HG03457 (cell line): Measurements from ENCODE around the gene FBXL4.
"Not testable (repeated sequence)": the region's sequence is repeated elsewhere in the genome, so short reads cannot be mapped to it uniquely, and the experiment has no call there.

Experiments used
- ATAC-seq: cut with Tn5 transposase; IDR thresholded peaks from one replicate; pipeline ENCODE4 v1.9.1; 2021; ENCODE audit warnings: moderate number of reproducible peaks; ENCODE audit not compliant: unreplicated experiment

The FBXL4 gene

DNA sequence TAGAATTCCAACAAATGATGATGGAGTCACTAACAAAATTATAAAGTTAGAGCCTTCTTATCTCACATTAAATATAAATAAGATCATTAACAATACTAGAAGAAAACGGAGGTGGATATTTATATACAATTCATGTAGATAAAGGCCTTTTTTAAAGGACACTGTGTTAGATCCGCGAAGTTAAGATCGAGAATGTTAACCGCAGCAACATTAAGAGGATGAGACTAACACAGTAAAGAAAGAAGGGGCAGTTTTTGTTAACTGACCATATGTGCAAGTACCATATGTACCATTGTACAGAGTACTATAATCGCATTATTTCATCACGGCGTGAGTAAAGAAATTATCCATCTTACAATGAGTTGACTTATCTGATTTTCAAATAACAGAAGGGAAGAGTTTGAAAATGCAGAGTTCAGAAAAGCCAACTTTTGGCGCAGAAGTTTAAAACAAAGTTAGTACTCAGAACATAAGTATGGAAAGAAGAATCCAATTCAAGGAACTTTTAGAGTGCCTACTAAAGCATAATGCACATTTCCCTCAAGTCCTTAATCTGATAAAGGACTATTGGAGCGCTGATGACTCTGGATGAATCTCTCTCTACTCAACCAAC lies 1.4 kb downstream of the FBXL4 start:
- no peak for ATAC-seq

DNA sequence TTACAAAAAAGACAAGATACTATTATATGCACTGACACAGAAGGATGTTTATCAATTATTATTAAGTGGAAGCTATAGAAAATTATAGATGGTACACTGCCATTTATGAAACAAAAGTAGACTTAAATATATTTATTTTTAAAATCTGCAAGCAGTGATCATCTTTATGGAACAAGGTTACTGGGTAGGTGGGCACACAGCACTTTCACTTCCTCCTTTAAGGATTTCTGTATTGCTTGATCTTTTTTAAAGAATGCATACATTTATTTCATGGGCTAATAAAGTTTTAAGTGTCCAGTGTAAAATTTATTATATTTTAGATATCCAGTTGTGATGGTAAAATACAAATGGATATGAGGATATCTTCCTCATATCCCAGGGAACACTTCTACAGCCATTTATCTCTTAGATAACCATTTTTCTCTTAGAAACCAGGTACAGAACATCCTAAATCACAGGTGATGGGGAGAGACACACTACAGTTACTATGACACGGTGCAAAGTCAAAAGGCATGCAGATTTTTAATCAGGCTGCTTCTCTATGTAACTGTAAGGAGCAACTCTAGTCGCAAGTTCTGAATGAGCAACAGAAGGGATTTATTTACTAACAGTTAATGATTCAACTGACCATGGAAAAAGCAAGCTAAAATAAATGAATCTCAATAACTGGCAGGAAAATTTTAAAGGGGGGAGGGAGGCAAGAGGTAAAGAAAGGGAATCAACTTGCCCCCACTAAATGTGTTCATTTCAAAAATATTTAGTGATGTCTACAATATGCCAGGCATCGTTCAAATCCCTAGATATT lies 2.2 kb downstream of the FBXL4 start:
- no peak for ATAC-seq

DNA sequence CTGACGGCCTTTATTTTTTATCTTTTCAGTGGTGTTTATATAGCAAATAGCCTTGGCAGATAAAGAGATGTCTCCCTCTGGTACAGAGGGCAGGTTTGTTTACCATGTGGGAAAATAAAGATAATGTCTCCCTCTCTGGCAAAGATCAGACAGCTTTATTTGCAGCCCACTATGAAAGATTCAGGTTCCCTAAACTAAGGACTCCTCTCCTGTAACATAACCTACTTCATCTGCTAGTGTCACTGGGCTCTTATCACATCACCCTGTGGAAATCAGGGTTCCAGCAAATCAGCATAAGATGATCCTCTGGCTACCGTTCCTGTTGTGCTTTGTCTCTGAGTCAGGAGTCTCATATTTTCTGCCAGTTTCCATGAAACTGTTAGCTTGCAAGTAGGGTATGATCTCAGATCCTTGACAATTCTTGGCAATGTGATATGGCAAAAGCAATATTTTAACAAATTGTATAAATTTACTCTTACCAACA lies 3.1 kb downstream of the FBXL4 start:
- no peak for ATAC-seq

DNA sequence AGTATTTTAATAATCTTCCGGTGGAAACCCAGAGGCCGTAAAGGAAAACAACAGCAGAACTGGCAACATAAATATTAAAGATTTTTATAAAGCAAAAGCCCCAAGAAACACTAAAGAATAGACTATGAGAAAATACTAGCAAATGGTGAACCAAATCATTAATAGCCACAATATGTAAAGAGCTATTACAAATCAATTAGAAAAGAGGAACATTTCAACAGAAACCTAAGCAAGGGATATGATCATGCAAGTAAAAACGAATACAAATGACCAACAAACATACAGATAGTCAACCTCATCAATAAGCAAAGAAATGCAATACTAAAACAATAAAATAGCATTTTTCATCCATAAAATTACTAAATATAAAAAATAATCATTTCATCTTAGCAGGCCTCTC lies 3.6 kb downstream of the FBXL4 start:
- ATAC-seq: no peak

DNA sequence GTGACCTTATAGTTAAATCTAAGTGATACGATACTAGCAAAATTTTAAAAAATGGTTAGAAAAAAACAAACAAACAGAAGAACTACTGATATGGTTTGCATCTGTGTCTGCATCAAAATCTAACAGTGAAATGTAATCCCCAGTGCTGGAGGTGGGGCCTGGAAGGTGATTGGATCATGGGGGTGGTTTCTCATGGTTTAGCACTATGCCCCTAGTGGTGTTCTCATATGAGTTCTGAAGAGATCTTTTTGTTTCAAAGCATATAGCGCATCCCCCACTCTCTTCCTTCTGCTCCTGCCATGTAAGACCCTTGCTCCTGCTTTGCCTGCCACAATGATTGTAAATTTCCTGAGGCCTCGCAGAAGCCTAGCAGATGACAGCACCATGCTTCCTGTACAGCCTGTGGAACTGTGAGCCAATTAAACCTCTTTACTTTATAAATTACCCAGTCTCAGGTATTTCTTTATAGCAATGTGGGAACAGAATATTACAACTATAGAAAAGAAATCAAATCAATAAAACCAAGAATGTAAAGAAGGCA lies 5.4 kb downstream of the FBXL4 start:
- ATAC-seq: no peak

DNA sequence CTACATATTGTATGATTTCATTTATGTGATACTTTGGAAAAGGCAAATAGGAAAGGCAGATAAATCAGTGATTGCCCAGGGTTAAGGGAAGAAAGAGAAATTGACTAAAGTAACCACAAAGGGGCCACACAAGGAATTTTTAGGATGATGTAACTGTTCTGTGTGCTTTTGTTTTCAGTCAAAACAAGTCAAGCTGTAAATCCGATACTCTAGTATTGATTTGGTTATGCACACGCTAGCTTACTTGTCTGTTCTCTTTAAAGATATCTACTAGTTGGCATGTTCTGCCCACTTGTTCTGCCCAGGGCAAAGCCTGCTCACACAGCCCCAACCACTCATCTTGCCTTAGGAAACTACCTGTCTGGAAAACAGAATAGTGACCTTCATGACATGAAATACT lies 6.4 kb downstream of the FBXL4 start:
- ATAC-seq: no peak

DNA sequence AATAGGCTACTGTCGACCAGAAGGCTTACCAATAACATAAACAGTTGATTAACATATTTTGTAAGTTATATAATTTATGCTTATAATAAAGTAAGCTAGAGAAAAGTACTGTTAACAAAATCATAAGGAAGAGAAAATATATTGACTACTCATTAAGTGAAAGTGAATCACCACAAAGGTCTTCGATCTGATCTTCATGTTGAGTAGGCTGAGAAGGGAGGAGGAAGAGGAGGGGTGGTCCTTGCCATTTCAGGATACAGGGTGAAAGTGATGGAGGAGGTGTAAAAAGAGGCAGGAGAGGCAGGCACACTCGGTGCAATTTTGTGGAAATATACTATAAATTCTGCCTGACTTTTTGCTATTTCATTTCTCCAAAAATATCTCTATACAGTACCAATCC lies 10.4 kb downstream of the FBXL4 start:
- ATAC-seq: no peak

DNA sequence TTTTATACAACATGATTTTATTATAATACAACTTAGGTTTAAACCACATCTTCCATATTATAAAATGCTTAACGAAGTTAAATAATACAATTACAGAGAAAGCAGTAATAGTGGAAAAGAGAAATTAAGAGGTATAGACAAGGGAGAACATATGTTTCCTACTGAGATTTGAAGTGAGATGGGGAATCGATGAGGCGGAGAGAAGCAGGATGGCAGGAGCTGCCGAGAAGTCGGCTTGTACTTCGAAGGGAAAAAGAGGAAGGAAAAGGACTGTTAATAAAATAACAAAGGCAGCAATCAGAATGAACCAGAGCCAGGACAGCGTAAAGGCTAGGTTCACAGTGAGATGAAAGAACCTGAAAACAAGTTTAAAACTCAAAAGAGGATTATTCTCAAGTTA lies 15.4 kb downstream of the FBXL4 start:
- no peak for ATAC-seq

DNA sequence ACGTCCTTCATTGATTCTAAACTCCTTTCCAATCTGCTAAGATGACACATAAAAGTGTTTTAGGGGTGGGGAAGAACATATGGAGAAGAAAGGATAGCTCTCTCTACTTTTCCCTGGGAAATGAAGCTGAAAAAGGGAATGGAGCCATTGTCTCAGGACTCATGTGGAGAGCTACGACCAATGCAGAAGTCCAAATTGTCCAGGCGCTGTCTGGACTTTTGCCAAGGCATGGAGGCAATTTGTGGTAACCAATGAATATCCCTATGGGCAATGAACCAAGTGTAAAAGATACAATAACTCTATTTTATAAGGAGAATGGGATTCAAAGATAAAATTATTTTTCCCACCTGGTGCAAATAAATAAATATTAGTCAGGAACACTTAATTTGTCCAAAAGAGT lies 16.1 kb downstream of the FBXL4 start:
- ATAC-seq: no peak

DNA sequence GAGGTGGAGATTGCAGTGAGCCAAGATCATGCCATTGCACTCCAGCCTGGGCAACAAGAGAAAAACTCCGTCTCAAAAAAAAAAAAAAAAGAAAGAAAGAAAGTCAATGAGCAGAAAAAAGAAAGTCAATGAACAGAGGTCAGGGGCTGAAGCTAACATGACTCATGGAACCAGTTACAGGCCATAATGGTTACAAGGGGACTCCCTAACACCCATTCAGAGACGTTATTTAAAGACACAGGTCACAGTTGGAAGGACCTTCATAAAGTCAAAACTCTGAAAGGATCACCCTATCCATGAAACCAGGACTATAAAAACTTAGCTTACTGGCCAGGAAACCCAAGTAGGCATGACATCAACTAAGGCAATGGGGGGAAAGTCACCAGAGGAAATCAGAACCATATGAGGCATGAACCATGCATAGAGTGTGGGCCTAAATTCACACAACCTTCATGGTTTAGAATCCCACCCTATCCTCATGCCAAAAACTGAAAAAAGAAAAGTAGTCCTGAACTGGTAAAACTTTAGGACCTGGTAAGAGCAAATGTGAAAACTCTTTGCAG lies 18.2 kb downstream of the FBXL4 start:
- ATAC-seq: no peak

DNA sequence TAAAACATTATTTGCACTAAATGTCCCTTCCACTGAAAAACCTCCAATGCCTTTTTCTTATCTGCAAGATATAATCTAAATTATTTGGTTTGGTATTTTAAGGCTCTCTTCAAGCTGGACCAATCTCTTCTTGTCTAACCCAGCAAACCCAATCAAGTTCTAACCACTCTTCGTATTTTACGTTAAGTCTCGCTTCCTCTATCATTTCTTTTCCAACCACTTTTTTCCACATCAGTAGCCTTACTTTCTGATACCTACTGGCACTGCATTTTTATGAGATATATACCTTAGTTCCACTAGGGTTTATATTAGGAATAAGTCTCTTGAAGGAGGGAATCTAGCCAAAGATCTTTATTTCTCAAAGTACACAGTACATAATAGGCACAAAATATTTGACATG lies 19.1 kb downstream of the FBXL4 start:
- ATAC-seq: no peak

DNA sequence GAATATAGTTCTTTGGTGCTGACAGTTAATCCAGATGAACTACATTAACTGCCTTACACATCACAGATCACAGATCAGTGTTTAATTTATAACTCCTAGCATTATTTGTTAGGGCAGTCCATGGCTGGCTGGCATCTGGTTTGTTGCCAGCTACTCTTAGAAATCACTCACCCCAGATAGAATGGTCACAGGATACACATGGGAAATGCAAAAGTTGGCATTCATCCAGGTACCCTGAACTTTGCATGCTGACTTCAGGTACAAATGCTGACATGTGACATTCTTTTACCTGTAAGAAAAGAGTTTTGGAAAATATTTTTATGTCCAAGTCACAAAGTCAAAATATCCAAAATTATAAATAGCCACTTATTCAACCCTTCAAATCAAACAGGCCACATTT lies 20.2 kb downstream of the FBXL4 start:
- no peak for ATAC-seq

DNA sequence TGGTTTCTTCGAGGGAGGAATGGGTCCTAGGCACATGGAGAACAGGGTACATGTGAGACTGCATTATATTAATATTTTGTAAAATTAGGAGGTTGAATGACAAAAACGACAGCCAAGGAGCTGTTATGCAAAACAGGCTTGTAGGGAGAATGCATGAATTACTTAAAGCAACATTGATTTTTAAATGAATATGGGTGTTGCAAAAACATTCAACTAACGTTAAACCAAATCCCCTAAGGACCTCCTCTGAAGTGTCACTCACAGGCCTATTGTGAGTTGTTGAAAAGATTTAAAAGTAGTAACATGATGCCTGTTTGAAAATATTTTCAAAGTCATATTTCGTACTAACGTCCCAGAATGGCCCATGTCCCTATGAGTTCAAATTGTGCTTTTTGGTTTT lies 21.9 kb downstream of the FBXL4 start:
- ATAC-seq: no peak

DNA sequence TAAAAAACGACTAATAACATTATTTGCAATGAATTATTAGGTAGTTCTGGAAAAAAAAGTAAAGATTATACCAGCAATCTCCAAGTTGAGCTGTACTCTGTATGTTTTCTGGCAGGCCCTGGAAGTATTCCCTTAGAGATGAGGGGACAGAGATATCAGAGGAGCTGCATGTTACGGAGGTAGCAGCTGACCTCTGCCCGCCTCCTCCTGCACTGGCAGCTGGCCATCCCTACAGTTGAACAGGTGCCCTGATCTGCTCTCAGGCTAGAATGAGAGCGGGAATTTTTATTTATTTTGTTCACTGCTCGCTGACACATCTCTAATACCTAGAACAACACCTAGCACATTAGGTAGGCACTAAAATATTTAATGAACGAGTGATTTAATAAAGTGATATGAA lies 23.1 kb downstream of the FBXL4 start:
- ATAC-seq: no peak

DNA sequence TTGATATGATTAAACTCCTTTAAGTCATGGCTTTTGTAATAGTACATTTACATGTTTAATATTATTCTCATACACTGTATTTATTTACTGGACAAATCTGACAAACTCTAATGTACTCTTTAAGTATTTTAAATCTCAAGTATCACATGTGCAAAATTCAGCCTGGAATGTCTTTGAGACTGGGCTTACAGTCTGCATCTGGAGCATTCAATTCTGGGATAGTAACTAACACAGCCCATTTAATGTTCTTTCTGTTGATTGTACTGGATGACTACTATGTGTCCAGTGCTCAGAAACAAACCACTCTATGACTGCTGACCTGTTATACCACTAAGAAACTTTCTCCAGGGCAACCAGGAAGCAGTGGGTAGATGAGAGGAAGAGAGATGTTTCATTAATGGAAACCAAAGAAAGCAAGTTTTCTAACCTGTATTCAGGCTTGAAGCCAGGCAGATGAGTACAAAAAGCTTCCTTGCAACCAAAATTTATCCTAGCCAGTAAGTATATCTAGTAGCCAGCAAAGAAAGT lies 26.8 kb downstream of the FBXL4 start:
- ATAC-seq: peak; percentile 95

DNA sequence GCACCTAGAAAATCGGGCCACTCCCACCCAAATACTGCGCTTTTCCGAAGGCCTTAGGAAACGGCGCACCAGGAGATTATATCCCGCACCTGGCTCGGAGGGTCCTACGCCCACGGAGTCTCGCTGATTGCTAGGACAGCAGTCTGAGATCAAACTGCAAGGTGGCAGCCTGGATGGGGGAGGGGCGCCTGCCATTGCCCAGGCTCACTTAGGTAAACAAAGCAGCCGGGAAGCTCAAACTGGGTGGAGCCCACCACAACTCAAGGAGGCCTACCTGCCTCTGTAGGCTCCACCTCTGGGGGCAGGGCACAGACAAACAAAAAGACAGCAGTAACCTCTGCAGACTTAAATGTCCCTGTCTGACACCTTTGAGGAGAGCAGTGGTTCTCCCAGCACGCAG lies 36.8 kb downstream of the FBXL4 start:
- not testable (repeated sequence) for ATAC-seq

DNA sequence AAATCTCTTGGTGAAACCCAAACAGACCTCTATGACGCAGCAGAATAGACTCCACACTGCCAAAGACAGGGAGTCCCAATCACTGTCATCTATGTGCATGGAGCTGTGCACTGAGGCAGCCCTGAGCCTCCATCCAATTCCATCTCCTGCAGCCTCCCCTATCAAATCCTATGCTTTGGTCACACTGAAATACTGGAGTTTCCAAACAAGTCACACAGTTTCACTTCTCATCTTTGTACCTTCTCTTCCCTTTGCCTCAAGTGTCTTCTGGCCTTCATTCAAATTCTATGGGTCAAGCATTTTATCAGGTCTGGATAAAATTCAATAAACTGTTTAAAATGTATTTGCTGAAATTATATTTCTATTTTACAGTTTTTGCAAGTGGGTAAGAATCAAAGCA lies 38.5 kb downstream of the FBXL4 start:
- ATAC-seq: no peak

DNA sequence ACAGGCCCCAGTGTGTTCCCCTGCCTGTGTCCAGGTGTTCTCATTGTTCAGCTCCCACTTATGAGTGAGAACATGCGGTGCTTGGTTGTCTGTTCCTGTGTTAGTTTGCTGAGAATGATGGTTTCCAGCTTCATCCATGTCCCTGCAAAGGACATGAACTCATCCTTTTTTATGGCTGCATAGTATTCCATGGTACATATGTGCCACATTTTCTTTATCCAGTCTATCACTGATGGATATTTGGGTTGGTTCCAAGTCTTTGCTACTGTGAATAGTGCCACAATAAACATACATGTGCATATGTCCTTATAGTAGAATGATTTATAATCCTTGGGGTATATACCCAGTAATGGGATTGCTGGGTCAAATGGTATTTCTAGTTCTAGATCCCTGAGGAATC lies 41.4 kb downstream of the FBXL4 start:
- ATAC-seq: not testable (repeated sequence)

DNA sequence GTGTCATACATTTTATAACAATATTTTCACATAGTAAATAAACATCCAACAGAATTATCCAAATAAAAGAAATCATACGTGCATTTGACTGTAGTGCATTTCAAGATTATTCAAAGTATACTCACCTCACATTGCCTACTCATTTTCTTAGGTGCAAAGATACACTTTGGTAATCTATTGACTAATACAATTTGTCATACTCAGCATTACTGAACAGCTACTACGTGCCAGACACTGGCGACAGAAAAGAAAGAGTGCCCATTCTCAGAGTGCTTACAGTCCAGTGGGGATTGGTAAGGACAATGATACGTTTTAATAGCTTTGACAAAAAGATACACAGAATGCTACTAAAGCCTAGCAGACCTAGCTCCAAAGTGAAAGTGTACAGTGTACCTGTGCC lies 42.0 kb downstream of the FBXL4 start:
- ATAC-seq: no peak

DNA sequence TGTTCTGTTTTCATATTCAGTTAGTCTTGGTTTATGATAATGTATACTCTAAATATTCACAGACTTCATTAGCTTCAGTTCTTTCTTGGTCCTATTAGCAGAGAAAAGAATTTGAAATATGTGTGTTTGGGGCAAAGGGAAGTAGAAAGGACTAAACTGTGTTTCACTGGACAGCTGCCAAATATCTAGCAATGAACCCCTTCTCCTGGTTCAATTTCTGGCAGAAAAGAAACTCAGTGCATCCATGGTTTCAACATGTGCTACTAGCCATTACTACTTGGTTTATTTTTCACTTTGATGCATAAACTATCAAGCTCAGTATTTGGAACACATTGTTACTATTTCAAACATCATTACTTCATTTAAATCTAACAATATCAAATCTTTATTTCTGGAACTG lies 43.6 kb downstream of the FBXL4 start:
- ATAC-seq: no peak

DNA sequence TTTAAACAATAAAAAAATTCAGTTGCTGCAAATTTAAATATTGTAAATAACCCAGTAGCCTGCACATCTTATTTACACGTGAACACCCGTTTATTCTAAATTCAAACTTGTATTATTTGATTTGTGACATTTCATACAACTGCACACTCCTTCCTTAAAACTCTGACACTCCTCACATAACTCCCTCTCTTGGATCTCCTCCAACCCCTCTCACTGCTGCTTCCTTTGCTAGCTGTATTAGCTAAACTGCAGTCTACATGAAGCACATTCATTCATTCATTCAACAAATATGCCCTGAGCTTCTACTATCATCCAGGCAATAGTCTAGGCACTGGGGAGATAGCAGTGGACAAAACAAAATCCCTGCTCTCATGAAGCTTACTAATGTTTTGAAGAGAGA lies 47.0 kb downstream of the FBXL4 start:
- no peak for ATAC-seq

DNA sequence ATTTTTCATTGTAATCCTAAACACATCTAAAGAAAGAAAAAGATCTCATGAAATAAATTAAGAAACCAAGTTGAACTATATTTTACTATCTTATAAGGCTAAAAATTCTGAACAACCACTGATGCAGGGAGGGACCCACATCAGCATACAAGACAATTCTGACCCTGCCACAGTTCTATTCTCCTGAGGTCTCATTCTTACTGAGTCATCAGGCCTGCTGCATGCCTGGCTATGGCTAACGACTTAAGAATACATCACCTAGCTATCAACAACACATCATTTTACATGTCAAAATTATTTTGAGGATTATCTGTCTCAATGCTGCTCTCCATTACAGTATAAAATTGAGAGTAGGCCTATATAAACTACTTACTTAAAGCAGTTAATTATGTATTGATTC lies 52.9 kb downstream of the FBXL4 start:
- no peak for ATAC-seq
